Measurements from ENCODE around the gene KCNQ1.

KCNQ1 gene

GRCh38 chr11:2453436-2453835 is 8.6 kb downstream of the KCNQ1 start:
- Histone ChIP-seq H3K4me3 (ENCODE audit: low read depth, low read length) (no peak overlapping the region), H3K27me3 (ENCODE audit: insufficient read depth, low read length) (peaks cover 83% of the 10 kb centered on the region), H3K79me2 (ENCODE audit: control insufficient read depth, insufficient read depth, low read length, unreplicated experiment) (no peaks in the 10 kb centered on the region), H2AFZ (ENCODE audit: low read length, unreplicated experiment) (no peak overlapping the region), H3K4me1 (ENCODE audit: control insufficient read depth, insufficient read depth, low read length, unreplicated experiment) (no peaks in the 10 kb centered on the region), H3K36me3 (ENCODE audit: insufficient read depth, low read length) (no peaks in the 10 kb centered on the region), H3K27ac (ENCODE audit: low read depth, low read length) (no peak overlapping the region)

- Histone ChIP-seq H3K4me1 (ENCODE audit: control insufficient read depth, insufficient read depth, low read length, unreplicated experiment) (no peaks in the 10 kb centered on the region), H3K36me3 (ENCODE audit: insufficient read depth, low read length) (no peaks in the 10 kb centered on the region), H3K27ac (ENCODE audit: low read depth, low read length) (no peak overlapping the region), H3K27me3 (ENCODE audit: insufficient read depth, low read length) (peaks cover 51% of the 10 kb centered on the region), H3K4me3 (ENCODE audit: low read depth, low read length) (no peak overlapping the region), H3K79me2 (ENCODE audit: control insufficient read depth, insufficient read depth, low read length, unreplicated experiment) (no peaks in the 10 kb centered on the region), H2AFZ (ENCODE audit: low read length, unreplicated experiment) (no peak overlapping the region)
These were observed 13.5 kb downstream of the KCNQ1 start for GRCh38 chr11:2458321-2458720.

GRCh38 chr11:2459016-2459725 is 14.4 kb downstream of the KCNQ1 start:
- no peak overlapping the region for H2AFZ ChIP-seq (ENCODE audit: low read length, unreplicated experiment)
- H3K27ac ChIP-seq (ENCODE audit: low read depth, low read length) = no peak overlapping the region
- H3K4me1 ChIP-seq (ENCODE audit: control insufficient read depth, insufficient read depth, low read length, unreplicated experiment) = no peaks in the 10 kb centered on the region
- H3K36me3 ChIP-seq (ENCODE audit: insufficient read depth, low read length) = no peaks in the 10 kb centered on the region
- H3K4me3 ChIP-seq (ENCODE audit: low read depth, low read length) = no peak overlapping the region
- H3K27me3 ChIP-seq (ENCODE audit: insufficient read depth, low read length) = peaks cover 42% of the 10 kb centered on the region
- no peaks in the 10 kb centered on the region for H3K79me2 ChIP-seq (ENCODE audit: control insufficient read depth, insufficient read depth, low read length, unreplicated experiment)

GRCh38 chr11:2459796-2460531 is 15.2 kb downstream of the KCNQ1 start:
- no peaks in the 10 kb centered on the region for H3K4me1 ChIP-seq (ENCODE audit: control insufficient read depth, insufficient read depth, low read length, unreplicated experiment)
- no peaks in the 10 kb centered on the region for H3K79me2 ChIP-seq (ENCODE audit: control insufficient read depth, insufficient read depth, low read length, unreplicated experiment)
- H3K36me3 ChIP-seq (ENCODE audit: insufficient read depth, low read length) = no peaks in the 10 kb centered on the region
- H3K4me3 ChIP-seq (ENCODE audit: low read depth, low read length) = no peak overlapping the region
- peaks cover 35% of the 10 kb centered on the region for H3K27me3 ChIP-seq (ENCODE audit: insufficient read depth, low read length)
- no peak overlapping the region for H2AFZ ChIP-seq (ENCODE audit: low read length, unreplicated experiment)
- no peak overlapping the region for H3K27ac ChIP-seq (ENCODE audit: low read depth, low read length)

- Histone ChIP-seq H3K27me3 (ENCODE audit: insufficient read depth, low read length) (peaks cover 30% of the 10 kb centered on the region), H3K4me3 (ENCODE audit: low read depth, low read length) (no peak overlapping the region), H3K4me1 (ENCODE audit: control insufficient read depth, insufficient read depth, low read length, unreplicated experiment) (no peaks in the 10 kb centered on the region), H3K36me3 (ENCODE audit: insufficient read depth, low read length) (no peaks in the 10 kb centered on the region), H2AFZ (ENCODE audit: low read length, unreplicated experiment) (no peak overlapping the region), H3K79me2 (ENCODE audit: control insufficient read depth, insufficient read depth, low read length, unreplicated experiment) (no peaks in the 10 kb centered on the region), H3K27ac (ENCODE audit: low read depth, low read length) (no peak overlapping the region)
These were observed 15.9 kb downstream of the KCNQ1 start for GRCh38 chr11:2460540-2461252.

GRCh38 chr11:2461253-2461955 is 16.6 kb downstream of the KCNQ1 start:
- no peaks in the 10 kb centered on the region for H3K36me3 ChIP-seq (ENCODE audit: insufficient read depth, low read length)
- H3K4me1 ChIP-seq (ENCODE audit: control insufficient read depth, insufficient read depth, low read length, unreplicated experiment) = no peaks in the 10 kb centered on the region
- no peak overlapping the region for H2AFZ ChIP-seq (ENCODE audit: low read length, unreplicated experiment)
- H3K79me2 ChIP-seq (ENCODE audit: control insufficient read depth, insufficient read depth, low read length, unreplicated experiment) = no peaks in the 10 kb centered on the region
- peaks cover 31% of the 10 kb centered on the region for H3K27me3 ChIP-seq (ENCODE audit: insufficient read depth, low read length)
- no peak overlapping the region for H3K4me3 ChIP-seq (ENCODE audit: low read depth, low read length)
- no peak overlapping the region for H3K27ac ChIP-seq (ENCODE audit: low read depth, low read length)

GRCh38 chr11:2461956-2462542 is 17.2 kb downstream of the KCNQ1 start:
- Histone ChIP-seq H3K27ac (ENCODE audit: low read depth, low read length) (no peak overlapping the region), H3K4me3 (ENCODE audit: low read depth, low read length) (no peak overlapping the region), H3K27me3 (ENCODE audit: insufficient read depth, low read length) (peaks cover 34% of the 10 kb centered on the region), H3K4me1 (ENCODE audit: control insufficient read depth, insufficient read depth, low read length, unreplicated experiment) (no peaks in the 10 kb centered on the region), H2AFZ (ENCODE audit: low read length, unreplicated experiment) (no peak overlapping the region), H3K36me3 (ENCODE audit: insufficient read depth, low read length) (no peaks in the 10 kb centered on the region), H3K79me2 (ENCODE audit: control insufficient read depth, insufficient read depth, low read length, unreplicated experiment) (no peaks in the 10 kb centered on the region)

GRCh38 chr11:2462543-2462985 is 17.8 kb downstream of the KCNQ1 start:
- no peak overlapping the region for H3K4me3 ChIP-seq (ENCODE audit: low read depth, low read length)
- no peaks in the 10 kb centered on the region for H3K36me3 ChIP-seq (ENCODE audit: insufficient read depth, low read length)
- H2AFZ ChIP-seq (ENCODE audit: low read length, unreplicated experiment) = no peak overlapping the region
- H3K27me3 ChIP-seq (ENCODE audit: insufficient read depth, low read length) = peaks cover 33% of the 10 kb centered on the region
- no peaks in the 10 kb centered on the region for H3K4me1 ChIP-seq (ENCODE audit: control insufficient read depth, insufficient read depth, low read length, unreplicated experiment)
- H3K27ac ChIP-seq (ENCODE audit: low read depth, low read length) = no peak overlapping the region
- H3K79me2 ChIP-seq (ENCODE audit: control insufficient read depth, insufficient read depth, low read length, unreplicated experiment) = no peaks in the 10 kb centered on the region

GRCh38 chr11:2462986-2463765 is 18.4 kb downstream of the KCNQ1 start:
- Histone ChIP-seq H3K27me3 (ENCODE audit: insufficient read depth, low read length) (peaks cover 32% of the 10 kb centered on the region), H3K4me1 (ENCODE audit: control insufficient read depth, insufficient read depth, low read length, unreplicated experiment) (no peaks in the 10 kb centered on the region), H3K79me2 (ENCODE audit: control insufficient read depth, insufficient read depth, low read length, unreplicated experiment) (no peaks in the 10 kb centered on the region), H3K4me3 (ENCODE audit: low read depth, low read length) (no peak overlapping the region), H2AFZ (ENCODE audit: low read length, unreplicated experiment) (no peak overlapping the region), H3K36me3 (ENCODE audit: insufficient read depth, low read length) (no peaks in the 10 kb centered on the region), H3K27ac (ENCODE audit: low read depth, low read length) (no peak overlapping the region)

Data from ACC112 (cell line).